Subcutaneous adipose tissue (tissue), 4 donors: Measurements from ENCODE around the gene ADCY1. TPM values are rescaled to one million over a fixed set of nuclear protein-coding genes. Genes with fewer than 3 reads are reported as not detected.

Source experiments
- CTCF ChIP-seq: fragments of 450-650 bp; IDR thresholded peaks from one replicate; pipeline ENCODE4 v1.5.1; 2016; ENCODE audit warnings: low read depth, mild to moderate bottlenecking, control low read depth, antibody characterized with exemption, moderate library complexity
- total RNA-seq, 4 donors: library from RNA; depleted of rRNA; stranded (reverse); fragments of >200 nt; gene quantifications; one replicate each; pipeline ENCODE4 v1.1.0, GENCODE V29; 2016

ADCY1 gene
- total RNA-seq, 4 donors from 2014 or later = 0.94 to 3.1 (median 1.6) TPM

DNA sequence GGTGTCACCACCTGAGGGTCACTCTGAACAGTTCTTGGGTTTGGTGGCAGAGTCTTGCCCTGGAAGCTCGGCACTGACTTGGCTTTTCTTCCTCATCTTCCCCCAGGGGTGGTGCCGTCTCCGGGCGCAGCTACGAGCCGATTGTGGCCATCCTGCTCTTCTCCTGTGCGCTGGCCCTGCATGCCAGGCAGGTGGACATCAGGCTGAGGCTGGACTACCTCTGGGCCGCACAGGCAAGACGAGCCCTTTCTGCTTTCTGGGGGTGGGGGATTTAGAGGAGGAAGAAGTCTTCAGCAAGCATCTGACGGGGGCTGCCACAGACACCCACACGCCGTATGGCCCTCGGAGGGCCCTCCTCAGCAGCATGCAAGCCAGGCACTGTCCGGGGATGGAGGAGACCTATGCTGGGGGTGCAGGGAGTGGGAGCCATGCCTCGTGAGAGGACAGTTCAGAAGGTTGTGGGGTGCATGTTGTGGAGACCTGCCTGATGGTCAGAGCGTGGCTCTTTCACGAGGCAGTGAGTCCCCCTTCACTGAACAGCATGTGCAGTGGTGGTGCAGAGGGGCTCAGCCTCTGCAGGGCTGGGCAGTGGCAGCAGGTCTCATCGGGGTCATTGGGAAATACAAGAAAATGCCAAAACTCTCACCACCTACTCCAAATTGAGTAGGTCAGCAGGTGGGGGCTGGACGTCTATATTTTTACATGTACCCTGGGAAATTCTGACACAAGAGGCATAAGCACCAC lies 112.4 kb downstream of the ADCY1 start:
- no peak for TF ChIP-seq CTCF

GRCh38 chr7:45687185-45687560 lies 113.0 kb downstream of the ADCY1 start:
- no peak for TF ChIP-seq CTCF

GRCh38 chr7:45687721-45688120 lies 113.6 kb downstream of the ADCY1 start:
- TF ChIP-seq CTCF = no peak

- TF ChIP-seq CTCF = no peak
Measured at GRCh38 chr7:45688382-45688781, 114.2 kb downstream of the ADCY1 start.

- TF ChIP-seq CTCF = no peak
Measured at GRCh38 chr7:45689011-45689796, 115.0 kb downstream of the ADCY1 start.

- no peak for TF ChIP-seq CTCF
Measured at GRCh38 chr7:45689797-45690761, 115.9 kb downstream of the ADCY1 start.
